Renal cortical epithelial cell (primary cell): ENCODE measurements around the gene MEGF6. TPM values are rescaled to one million over a fixed set of nuclear protein-coding genes. Genes with fewer than 3 reads are reported as not detected.

Experiments used
- DNase-seq: peaks from one replicate; pipeline ENCODE4 v3.0.0-alpha.2; 2011; ENCODE audit warnings: low read depth
- total RNA-seq: library from RNA; depleted of rRNA; stranded (reverse); fragments of >200 nt; gene quantifications from 2 replicates; pipeline ENCODE4 v1.2.3, GENCODE V29; 2014

The MEGF6 gene
- total RNA-seq, 1 donor from 2014 or later = 5.7 TPM

DNA sequence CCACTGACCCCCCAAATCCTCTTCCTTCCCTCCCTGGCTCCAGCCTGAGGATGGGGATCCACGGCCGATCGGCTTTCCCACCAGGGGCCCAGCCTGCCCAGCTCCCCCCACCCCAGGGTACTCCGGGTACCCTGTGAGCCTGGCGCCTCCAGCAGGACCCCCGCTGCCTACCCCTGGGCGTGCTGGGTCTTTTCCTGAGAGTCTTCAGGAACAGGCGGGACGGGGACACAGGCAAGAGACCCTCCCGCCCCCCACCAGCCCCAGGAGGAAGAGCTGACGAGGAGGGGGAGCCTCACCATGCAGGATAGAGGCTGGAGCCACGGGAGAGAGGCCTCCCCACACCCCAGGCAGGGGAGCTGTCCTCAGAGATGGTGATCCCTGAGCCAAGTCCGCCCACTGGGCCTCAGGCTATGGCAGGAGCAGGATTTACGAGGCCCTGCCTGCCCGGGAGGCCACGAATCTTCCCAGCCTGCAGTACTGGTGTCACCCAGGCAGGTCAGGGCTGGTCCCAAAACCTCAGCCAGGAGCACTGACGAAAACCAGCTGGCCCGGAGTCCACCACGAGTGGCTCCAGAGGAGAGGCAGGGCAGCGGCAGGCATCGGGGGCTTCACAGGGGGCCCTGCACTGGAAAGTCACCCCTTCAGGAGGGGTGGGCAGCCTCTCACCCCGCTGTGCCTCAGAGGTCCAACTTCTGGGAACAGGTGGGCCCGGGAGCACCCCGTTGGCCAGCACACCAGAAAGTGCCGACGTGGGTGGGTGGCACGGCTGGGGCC lies 58.0 kb downstream of the MEGF6 start:
- DNase-seq = no peak

DNA sequence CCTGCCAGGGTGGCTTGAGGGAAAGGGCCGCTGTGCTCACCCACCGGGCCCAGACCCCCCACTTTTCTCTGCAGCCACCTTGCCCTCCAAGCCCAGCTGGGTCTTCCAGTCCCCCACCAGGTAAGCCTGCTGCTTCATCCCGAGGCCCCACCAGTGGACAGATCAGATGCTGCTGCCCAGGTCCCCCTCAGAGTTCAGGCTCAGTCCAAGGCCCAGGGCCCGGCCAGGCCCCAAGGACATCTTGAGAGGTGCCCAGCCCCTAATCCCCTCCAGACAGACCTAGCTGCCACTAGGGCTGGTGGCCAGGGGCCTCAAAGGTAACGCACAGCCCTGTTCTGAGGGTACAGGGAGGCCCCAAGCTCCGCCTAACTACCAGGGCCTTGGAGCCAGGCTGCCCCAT lies 58.6 kb downstream of the MEGF6 start:
- DNase-seq = no peak

DNA sequence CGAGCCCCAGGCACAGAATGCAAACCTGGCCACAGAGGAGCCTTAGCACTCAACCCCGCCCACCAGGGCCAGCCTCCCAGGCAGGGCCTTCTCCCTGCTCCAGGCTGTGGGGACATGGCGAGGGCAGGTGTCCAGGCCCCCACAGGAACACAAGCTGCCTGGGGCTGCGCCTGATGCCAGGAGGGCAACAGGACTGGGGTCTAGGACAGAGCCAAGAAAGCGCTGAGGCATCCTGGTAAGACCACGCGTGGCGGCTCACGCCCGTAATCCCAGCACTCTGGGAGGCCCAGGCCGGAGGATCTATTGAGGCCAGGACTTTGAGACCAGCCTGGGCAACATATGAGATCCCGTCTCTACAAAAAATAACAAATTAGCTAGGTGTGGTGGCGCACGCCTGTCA lies 59.1 kb downstream of the MEGF6 start:
- no peak for DNase-seq

DNA sequence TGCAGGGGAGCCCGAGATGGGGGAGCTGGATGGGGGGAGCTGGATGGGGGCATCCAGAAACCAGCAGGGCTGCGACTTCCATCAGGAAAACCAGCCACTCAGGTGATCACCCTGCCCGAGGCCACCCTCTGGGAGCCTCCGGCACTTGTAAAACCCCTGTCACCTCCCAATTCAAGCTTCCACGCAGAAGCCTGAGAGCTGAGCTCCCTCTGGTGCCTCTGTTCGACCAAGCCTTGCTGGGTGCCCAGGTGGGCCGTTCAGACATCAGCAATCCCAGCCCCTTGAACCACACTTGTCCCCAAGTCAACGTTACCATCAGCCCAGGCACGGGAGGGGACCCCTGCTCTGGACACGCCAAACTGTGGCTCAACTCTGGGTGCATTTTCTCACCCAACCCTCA lies 59.6 kb downstream of the MEGF6 start:
- DNase-seq = no peak

DNA sequence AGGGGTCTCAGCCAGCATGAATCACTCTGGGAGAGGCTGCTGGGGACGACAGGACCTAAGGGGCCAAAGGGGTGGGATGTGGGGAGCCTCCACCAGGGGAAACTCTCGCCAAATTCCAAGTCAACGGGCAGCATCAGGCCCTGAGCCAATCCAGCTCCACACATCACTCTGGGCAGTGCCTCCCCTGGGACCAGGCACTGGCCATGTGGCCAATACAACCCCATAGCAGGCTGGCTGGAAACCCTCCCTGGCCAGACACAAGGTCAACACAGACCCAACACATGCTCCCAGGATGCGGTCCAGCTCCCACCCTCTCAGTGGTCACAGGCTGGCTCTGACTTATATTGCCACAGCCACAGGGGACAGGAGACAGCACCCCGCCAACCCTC lies 60.0 kb downstream of the MEGF6 start:
- DNase-seq = no peak

DNA sequence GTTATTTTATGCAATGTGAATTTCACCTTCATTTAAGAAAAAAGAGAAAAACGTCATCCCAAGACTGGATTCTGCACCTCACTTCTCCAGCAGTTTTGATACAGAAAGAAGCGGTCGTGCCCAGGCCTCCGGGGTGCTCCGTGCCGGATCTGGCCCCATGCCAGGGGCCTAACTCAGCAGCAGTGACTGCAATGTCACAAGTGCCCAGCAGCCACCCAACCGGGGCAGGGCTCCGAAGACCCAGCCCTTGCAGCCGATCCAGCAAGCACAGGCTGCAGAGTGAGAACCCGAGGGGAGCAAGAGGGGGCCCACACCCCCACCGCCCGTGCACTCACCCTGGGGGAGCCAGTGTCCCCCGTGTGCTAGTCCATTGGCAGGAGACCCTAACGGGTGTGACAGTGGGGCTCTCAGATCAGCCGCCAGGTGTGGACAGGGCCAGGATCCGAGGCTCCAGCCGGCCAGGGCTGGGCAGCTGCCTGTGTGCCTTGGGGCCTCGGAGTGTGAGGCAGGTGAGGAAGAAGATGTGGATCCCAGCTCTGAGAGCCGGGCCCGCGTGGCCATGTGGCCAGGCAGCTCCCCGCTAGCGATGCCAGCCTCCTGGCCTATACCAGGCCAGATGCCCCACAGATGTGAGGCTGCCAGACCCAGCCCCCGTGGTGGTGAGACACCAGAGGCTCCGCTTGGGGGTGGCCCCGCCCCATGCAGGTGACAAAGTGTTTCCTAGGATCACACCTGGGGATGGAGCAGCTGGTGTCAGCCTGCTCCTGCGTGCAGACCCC lies 60.6 kb downstream of the MEGF6 start:
- no peak for DNase-seq

DNA sequence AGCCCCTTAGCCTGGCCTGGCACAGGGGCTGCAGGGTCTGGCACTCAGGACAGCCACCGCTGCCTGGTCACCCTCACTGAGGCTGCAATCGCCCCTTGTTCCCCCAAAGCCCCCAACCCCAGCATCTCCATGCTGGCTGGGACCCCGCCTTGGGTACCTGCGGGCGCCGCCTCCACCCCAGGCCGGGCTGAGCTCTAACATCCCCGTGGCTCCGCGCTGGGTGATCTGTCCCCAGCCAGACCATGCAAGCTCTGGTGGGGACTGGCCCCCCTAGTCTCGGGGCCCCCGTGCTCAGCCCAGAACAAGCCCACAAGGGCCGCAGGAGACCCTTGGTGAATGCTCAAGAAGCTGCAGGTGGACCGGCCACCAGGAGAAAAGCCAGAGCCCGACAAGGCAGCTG lies 62.4 kb downstream of the MEGF6 start:
- no peak for DNase-seq

DNA sequence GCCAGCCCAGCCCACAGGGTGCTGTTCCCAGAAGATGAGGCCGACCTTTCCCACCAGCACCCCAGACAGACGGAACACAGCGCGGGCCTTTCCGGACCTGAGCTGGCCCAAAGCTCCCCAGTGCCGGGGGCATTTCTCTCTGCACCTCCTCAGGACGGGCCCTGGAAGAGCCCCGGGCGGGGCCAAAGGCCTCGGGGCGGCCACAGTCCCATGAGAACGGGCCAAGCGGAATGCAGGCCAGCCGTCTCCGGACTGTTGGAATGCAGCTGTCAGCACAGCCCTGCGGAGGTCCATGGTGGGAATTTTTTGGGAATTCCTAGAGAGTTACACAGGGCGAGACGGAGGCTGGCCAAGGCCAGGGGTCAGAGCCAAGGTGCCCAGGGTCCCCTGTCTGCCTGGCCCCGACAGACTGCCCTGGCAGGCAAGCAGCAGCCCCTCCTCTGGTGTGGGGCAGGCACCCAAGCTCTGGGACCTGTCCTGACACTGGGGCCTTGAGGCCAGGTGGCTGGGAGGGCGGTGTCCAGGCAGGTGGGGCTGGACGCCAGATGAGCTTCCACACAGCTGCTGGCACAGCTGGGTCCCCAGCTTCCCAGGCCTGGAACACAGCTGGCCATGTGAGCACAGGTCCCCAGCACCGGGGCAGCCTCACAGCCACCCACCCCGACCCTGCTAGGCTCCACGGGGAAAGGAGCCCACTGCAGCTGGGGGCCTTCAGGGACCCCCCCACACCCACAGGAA lies 63.0 kb downstream of the MEGF6 start:
- no peak for DNase-seq

DNA sequence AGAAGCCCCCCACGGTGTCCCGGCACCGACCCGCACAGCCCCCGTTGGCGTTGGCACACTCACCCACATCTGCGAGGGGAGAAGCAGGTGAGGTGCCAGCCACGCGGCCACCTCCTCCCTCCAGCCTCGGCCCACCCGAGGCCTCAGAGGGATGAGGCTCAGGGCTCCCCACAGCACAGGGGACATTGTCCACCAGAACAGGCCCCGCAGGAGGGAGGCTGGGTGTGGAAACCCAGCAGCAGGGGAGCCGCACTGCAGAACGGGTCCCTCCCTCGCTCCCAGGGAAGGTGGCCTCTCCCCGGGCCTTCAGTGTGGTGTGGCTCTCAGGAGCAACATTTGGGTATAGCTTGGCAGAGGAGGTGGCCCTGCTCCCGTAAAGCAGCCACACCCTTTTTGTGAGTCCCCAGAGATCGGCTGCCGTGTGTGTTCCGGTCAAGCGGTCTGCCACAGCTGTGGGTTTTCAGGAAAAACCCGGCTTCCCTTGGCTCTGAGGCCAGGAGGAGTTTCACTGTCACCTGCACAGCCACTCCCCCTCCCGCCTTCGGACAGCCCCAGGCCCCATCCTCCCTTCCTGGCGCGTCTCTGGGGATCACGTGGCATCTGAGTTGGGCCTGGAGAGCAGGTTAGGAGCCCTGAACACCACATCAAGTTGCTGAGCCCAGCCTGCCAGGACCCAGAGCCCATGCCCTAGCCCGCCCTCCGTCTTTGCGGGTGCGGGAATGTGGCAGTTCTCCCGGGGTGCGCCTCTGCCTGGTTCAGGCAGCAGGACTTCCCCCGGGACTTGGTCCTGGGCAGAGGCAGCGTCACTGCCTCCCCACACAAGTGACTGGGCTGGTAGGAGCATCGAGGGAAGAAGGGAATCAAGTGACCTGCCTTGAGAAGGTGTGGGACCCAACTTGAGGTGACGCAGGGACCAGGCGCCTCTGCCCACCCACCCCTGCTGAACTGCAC lies 64.0 kb downstream of the MEGF6 start:
- DNase-seq = no peak

DNA sequence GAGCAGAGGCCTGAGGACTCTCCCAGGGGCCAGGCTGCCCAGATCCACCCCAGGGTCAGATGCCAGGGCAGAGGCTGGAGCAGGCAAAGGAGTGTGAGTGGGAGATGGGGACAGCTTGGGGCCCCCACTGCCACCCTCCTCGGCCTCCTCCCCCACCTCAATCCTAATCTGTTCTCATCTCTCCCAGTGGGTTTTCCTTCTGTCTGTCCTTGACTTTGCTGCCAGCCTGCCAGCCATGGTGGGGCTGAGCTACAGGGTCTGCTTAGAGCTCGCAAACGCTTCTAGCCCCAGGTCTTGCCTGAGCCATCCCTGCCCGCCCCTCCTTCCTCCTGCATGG lies 65.3 kb downstream of the MEGF6 start:
- no peak for DNase-seq

DNA sequence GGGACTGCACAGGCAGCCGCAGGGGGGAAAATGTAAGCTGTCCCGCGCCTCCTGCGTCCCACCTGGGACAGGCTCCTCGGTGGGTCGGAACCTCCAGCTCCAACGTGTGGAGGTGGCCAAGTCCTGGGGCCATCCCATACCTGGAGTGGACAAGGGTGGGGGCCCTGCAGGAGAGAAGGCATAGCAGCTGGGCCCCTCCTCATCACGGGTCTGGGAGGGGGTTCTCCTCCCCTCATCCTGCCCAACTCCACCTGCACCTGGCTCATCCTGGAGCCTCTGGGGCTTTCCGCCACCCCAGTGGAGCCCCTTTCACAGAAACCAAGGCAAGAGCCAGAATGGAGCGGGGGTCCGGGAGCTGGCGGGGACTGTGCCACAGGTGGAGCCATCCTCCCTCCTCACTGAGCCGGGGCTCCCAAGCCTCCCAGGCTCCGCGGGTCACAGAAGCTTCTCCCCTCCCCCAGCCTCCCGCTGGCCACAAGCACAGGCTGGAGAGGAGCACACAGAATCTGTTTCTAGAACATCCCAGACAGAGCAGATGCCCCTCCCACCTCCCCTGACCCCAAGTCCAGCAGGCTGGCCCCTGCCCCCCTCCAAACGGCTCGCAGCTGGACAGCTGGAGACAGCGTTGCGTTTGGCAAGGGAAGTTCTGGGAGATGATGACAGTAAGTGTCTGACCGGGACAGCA lies 65.8 kb downstream of the MEGF6 start:
- DNase-seq = no peak

DNA sequence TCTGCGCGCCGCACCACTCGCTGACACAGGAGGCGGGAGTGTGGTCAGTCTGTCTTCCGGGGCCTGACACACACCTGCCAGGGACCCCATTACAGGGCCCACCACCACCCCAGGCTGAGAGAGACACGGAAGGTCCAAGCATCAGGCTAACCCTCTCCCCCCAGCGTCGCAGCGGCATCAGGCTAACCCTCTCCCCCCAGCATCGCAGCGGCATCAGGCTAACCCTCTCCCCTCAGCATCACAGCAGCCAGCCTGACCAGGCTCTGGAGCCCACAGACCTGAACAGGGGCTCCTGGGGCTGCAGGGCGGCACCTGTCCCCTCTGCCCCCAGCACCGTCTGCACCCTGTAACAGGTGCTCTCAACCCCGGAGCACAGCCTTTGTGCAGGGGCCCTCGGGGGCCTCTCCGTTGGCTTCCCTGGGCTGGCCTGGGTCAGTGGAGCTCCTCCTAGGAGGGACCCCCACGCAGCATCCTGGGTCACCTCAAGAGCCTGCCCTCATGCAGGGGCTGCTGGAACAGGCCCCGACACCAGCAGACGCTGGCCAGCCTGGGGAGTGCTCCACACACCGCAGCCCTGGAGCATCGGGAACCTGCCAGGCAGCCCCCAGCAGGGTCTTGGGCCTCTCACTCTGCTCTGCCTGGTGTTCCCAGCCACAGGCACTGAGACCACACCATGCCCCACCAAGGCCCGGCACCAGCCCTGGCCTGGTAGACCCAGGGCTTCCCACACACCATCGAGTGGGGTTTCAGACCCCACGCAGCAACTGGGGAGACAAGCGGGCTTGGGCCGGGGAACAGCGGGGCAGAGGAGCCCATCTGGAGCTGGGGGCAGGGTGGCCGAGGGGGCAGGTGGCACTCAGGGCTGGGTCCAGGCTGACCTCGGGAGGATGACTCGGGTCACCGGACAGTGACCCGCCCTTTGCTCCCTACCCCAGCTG lies 67.0 kb downstream of the MEGF6 start:
- no peak for DNase-seq

DNA sequence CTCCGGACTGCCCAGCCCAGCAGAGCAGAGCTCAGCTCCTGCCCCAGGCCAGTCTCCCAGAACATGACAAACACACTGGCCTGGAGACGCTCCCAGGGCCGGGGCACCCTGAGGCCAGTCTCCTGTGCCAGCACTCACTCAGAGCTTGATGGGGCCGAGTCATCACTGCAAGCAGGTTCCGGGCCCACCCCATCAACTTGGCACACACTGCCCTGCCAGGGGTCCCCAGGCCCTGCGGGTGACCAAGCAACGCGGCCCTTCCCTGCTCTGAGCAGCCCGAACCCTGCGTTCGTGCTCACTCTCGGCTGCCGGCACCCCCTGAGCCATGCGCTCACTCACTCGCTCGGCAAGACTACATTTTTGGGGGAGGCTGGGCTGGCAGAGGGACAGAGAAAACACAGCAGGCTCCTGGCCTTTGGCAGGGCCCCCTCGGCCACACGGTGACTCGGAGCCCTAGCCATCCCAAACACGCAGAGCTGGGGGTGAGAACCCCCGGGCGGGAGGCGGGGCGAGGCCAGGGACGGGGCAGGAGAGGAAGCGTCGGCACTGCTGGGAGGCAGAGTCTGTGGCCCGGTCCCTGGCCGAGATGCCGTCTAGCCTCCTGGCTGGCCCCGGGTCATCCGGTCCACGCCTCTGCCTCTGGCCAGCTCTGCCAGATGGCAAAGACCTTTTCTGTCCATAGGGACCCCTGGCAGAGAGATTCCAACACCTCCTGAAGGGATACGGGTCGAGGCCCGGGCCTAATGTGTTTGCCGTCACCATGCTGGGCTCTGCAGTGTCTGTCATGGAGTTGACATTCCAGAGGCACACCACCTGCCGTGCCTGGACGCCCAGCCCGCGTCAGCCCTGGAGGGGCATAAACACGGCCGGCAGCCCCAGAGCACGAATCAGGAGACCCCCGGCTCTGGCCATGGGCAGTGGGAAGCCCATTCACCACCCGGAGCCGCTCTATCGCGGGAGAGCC lies 68.0 kb downstream of the MEGF6 start:
- peak; percentile 6 for DNase-seq

DNA sequence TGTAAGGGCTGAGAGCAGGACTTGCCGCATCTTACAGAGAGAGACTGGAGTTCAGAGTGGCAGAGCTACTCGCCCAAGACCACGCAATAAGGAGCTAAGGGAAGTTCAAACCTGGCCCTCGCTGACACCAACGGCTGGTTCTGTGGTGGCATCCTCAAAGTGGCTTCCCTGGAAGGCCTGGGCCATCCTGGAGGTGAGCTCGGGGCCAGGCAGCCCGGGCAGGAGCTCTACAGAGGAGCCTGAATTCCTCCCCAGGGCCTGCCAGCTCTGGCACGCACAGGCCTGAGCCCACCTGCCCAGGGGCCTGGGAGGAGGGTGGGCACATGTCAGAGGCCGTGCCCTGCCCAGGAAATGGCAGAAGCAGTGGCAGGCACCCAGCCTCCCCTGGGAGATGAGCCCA lies 68.6 kb downstream of the MEGF6 start:
- DNase-seq = no peak

DNA sequence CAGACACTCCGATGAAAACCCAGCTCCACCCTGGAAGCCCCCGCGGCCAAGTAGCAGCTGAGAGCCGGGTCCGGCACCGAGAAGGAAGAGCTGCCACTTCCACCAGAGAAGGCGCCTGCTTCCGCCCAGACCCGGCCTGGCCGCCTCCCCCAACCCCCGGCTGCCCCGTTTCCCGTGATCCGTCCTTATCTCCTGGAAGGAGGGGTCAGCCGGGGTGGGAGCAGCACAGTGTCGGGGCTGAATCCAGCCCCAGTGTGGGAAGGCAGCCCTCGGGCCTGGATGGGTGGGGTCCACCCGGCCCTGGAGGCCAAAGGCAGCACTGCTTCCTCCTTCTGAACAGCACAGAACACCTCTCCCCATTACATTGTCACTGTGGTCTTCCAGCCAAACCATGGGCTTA lies 69.4 kb downstream of the MEGF6 start:
- no peak for DNase-seq

DNA sequence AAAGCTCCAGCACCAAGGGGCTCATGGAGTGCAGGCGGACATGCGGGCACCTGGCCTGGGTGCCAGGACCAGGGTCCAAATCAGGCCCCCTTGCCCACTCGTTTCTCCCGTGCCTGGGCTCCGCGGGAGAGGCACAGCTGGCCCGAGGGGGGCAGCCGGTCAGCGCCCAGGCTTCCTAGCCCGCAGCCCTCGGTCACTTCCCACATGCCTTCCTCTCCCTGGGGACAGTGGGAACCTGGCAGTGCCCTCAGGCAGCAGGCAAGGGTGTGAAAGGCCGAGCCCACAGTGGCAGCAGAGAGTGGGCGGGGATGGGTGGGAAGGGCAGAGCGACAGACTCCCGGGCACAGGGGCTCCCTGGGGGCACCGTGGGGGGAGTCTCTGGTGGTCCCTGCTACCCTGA lies 69.8 kb downstream of the MEGF6 start:
- no peak for DNase-seq

DNA sequence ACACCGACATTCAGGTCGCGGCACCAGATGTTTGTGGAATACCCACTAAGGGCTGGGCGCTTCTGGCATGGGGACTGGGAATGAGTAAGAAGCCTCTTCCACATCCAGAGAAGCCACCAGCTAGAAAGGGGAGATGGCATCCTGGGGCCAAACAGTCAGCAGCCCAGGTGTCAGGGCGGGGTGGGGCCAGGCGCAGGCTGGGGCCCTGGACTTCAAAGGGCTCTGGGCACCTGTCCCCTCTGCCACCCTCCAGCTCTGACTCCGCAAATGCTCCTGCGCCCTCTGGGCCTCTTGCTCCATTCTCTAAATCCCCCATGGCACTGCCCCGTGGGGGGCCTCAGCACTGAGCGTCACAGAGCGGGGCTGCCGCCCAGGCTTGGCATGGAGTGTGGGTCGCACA lies 70.4 kb downstream of the MEGF6 start:
- DNase-seq = no peak

DNA sequence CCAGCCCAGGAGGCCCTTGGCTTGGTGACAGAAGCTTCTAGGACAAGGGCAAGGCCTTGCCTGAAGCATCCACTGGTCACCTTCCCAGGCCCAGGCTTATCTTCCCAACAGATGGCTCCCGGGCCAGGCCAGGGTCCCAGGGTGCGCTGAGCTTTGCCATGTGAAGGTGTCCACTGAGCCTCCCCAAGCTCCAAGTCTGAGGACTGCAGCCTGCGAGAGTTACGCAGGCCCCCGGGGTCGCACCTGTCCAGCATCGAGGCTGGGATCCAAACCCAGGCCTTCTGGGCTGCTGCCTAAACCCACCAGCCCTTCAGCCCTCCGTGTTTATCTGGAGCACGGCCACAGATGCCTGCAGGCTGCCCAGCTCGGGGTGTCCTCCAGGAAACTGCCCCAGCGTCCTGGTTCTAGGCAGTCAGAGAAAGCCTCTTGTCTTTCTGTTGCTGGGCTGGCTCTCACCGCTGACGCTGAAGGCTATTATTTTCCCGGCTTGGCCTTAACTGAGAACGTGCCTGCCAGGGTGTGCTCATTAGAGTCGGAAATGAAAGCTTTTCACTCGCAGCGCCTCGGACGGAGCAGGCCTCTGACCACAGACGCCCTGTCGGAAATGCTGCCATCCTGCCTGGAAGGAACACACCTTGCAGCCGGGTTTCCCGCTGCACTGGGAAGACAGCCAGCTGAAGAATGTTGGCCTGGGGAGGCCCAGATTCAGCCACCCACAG lies 71.4 kb downstream of the MEGF6 start:
- no peak for DNase-seq
